A549 (cell line): Measurements from ENCODE around the gene GLB1L.

ENCODE experiments used
- CEBPB ChIP-seq, 2 experiments: fragments of >200 bp in 1 of 2; sonication (Bioruptor Twin) in 1 of 2; formaldehyde crosslinking in 1 of 2; IDR thresholded peaks; 2 replicates each; pipeline ENCODE4 v1.6.1; 2012 to 2016
- EHF ChIP-seq: fragments of 250-450 bp; sonication (Bioruptor Pico); IDR thresholded peaks from 2 replicates; pipeline ENCODE4 v1.5.0; 2020; ENCODE audit warnings: mild to moderate bottlenecking
- TF ChIP-seq, protein P1 (sequence below): fragments of >200 bp; sonication (Bioruptor Twin); formaldehyde crosslinking; IDR thresholded peaks from 3 replicates; pipeline ENCODE4 v1.5.1; 2016

DNA sequence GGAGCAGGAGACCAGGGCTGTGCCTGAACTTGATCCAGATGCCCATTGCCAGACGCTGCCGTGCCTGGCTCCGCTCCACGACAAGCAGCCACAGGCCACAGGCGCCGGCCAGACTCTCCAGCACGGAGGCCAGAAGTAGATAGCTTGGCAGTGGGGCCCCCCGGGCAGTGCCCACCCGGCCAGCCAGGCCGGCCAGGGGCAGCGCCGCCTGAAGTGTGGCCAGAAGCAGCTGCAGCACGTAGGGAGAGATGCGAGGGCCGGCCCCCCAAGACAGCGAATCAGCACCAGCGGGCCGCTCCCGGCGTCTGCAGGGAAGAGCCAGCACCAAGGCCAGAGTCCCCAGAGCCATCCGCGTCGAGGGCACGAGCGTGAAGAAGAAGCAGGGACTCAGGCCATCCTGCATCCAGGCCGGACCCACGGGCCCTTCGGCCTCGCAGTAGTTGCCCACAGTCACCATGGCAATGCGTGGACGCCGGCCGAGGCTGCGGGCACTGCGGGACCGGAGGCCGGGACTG lies 27.0 kb downstream of the GLB1L start:
- TF ChIP-seq, protein P1, sequence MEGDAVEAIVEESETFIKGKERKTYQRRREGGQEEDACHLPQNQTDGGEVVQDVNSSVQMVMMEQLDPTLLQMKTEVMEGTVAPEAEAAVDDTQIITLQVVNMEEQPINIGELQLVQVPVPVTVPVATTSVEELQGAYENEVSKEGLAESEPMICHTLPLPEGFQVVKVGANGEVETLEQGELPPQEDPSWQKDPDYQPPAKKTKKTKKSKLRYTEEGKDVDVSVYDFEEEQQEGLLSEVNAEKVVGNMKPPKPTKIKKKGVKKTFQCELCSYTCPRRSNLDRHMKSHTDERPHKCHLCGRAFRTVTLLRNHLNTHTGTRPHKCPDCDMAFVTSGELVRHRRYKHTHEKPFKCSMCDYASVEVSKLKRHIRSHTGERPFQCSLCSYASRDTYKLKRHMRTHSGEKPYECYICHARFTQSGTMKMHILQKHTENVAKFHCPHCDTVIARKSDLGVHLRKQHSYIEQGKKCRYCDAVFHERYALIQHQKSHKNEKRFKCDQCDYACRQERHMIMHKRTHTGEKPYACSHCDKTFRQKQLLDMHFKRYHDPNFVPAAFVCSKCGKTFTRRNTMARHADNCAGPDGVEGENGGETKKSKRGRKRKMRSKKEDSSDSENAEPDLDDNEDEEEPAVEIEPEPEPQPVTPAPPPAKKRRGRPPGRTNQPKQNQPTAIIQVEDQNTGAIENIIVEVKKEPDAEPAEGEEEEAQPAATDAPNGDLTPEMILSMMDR: no peak
- no peak for TF ChIP-seq CEBPB (IDR thresholded peaks at IDR 0.05)
- TF ChIP-seq EHF (CRISPR knock-in tag): peak; percentile 37; the same call in 1 of the 2 replicates
